ENCODE results near the gene DDX41. TPM values are rescaled to one million over a fixed set of nuclear protein-coding genes. Genes with fewer than 3 reads are reported as not detected.
A peak's percentile ranks its signal among the peaks of the same experiment; 100 is the strongest.

The DDX41 gene
- total RNA-seq, 2 donors from 2014 or later = 84.3 to 134 TPM

- no peak for TF ChIP-seq CTCF (IDR thresholded peaks at IDR 0.05)
- Histone ChIP-seq H3K4me1 (no peaks in the 10 kb centered on the region), H3K36me3 (peaks cover 16% of the 10 kb centered on the region), H3K27me3 (no peaks in the 10 kb centered on the region), H3K9me3 (no peaks in the 10 kb centered on the region), H3K27ac (peak overlapping the region; percentile 57), H3K9ac (ENCODE audit: low read depth in 2 of 2, low read length in 2 of 2) (peak overlapping the region; percentile 40 to 56), H3K4me3 (peak overlapping the region; percentile 30)
- DNase-seq = no peak
- intact Hi-C loops (cut with DNase I) = no loop called here
These were observed 7.9 kb downstream of the DDX41 start for GRCh38 chr5:177508837-177509236.

- H3K36me3 ChIP-seq = peaks cover 13% of the 10 kb centered on the region
- peak overlapping the region; percentile 30 for H3K4me3 ChIP-seq
- intact Hi-C loops (cut with DNase I) = no loop called here
- peak overlapping the region; percentile 57 for H3K27ac ChIP-seq
- TF ChIP-seq CTCF (IDR thresholded peaks at IDR 0.05) = no peak
- no peaks in the 10 kb centered on the region for H3K27me3 ChIP-seq
- peak overlapping the region; percentile 40 to 56 for H3K9ac ChIP-seq (ENCODE audit: low read depth in 2 of 2, low read length in 2 of 2)
- no peaks in the 10 kb centered on the region for H3K9me3 ChIP-seq
- DNase-seq = no peak
- no peaks in the 10 kb centered on the region for H3K4me1 ChIP-seq
These were observed 8.5 kb downstream of the DDX41 start for GRCh38 chr5:177508221-177508611.

GRCh38 chr5:177507596-177508220 lies 9.1 kb downstream of the DDX41 start:
- no peaks in the 10 kb centered on the region for H3K4me1 ChIP-seq
- no peaks in the 10 kb centered on the region for H3K9me3 ChIP-seq
- peaks cover 9% of the 10 kb centered on the region for H3K36me3 ChIP-seq
- H3K27ac ChIP-seq = no peak overlapping the region
- intact Hi-C loops (cut with DNase I) = no loop called here
- no peak for DNase-seq
- no peaks in the 10 kb centered on the region for H3K27me3 ChIP-seq
- peak overlapping the region; percentile 30 for H3K4me3 ChIP-seq
- H3K9ac ChIP-seq (ENCODE audit: low read depth in 2 of 2, low read length in 2 of 2) = peak overlapping the region in 1 of 2 donors; percentile 56
- TF ChIP-seq CTCF (IDR thresholded peaks at IDR 0.05) = no peak

GRCh38 chr5:177507165-177507564 lies 9.6 kb downstream of the DDX41 start:
- no peak for TF ChIP-seq CTCF (IDR thresholded peaks at IDR 0.05)
- no peak overlapping the region for H3K27ac ChIP-seq

GRCh38 chr5:177505075-177505474 lies 11.7 kb downstream of the DDX41 start:
- Histone ChIP-seq H3K9me3 (no peaks in the 10 kb centered on the region), H3K4me1 (no peaks in the 10 kb centered on the region), H3K9ac (ENCODE audit: low read depth in 2 of 2, low read length in 2 of 2) (no peak overlapping the region), H3K27me3 (no peaks in the 10 kb centered on the region), H3K36me3 (no peaks in the 10 kb centered on the region), H3K27ac (no peak overlapping the region), H3K4me3 (no peak overlapping the region)
- intact Hi-C loops (cut with DNase I) = no loop called here
- TF ChIP-seq CTCF (IDR thresholded peaks at IDR 0.05) = no peak
- no peak for DNase-seq

More at GRCh38 chr5:177507165-177507564, 9.6 kb downstream of the DDX41 start:
- Histone ChIP-seq H3K27me3 (no peaks in the 10 kb centered on the region), H3K4me1 (no peaks in the 10 kb centered on the region), H3K9ac (ENCODE audit: low read depth in 2 of 2, low read length in 2 of 2) (no peak overlapping the region), H3K4me3 (no peak overlapping the region), H3K9me3 (no peaks in the 10 kb centered on the region), H3K36me3 (peaks cover 9% of the 10 kb centered on the region)
- intact Hi-C loops (cut with DNase I) = no loop called here
- DNase-seq = no peak

Measured in colonic mucosa (tissue), 4 donors.